ENCODE data around the gene DUS4L.
A peak's percentile ranks its signal among the peaks of the same experiment; 100 is the strongest.

The DUS4L gene

GRCh38 chr7:107622894-107623293, 59.1 kb downstream of the DUS4L start (continued):
- TF ChIP-seq ZNF76 (tag by site-specific recombination; IDR thresholded peaks at IDR 0.05; ENCODE audit: borderline replicate concordance, low read depth) (no peak), ZNF19 (tag by site-specific recombination; IDR thresholded peaks at IDR 0.05; ENCODE audit: low read depth) (no peak), ZNF660 (tag by site-specific recombination; IDR thresholded peaks at IDR 0.05) (no peak)

GRCh38 chr7:107627002-107627401, 63.2 kb downstream of the DUS4L start:
- CTCF ChIA-PET, result no interaction called here
- TF ChIP-seq ZIC2 (tag by site-specific recombination; IDR thresholded peaks at IDR 0.05), result no peak
- TF ChIP-seq BCL11A (tag by site-specific recombination; IDR thresholded peaks at IDR 0.05; ENCODE audit: low read depth), result no peak
- peak; percentile 90 for TF ChIP-seq ZNF146 (tag by site-specific recombination; IDR thresholded peaks at IDR 0.05)
- TF ChIP-seq ZNF292 (tag by site-specific recombination; IDR thresholded peaks at IDR 0.05; ENCODE audit: borderline replicate concordance, low read depth), result no peak
- TF ChIP-seq TSHZ1 (tag by site-specific recombination; IDR thresholded peaks at IDR 0.05; ENCODE audit: borderline replicate concordance), result no peak
- no peak overlapping the region for H3K27ac ChIP-seq (ENCODE audit: extremely low read depth, low read depth, low read length)
- H3K4me1 ChIP-seq (ENCODE audit: control insufficient read depth, insufficient read depth, low read length), result no peaks in the 10 kb centered on the region
- no peaks in the 10 kb centered on the region for H3K9me3 ChIP-seq (ENCODE audit: control insufficient read depth, insufficient read depth, low read depth, low read length)
- H3K36me3 ChIP-seq (ENCODE audit: control insufficient read depth in 2 of 2, insufficient read depth in 1 of 2, low read length in 2 of 2), result no peaks in the 10 kb centered on the region
- H3K4me3 ChIP-seq (ENCODE audit: low read depth, low read length), result no peak overlapping the region
- POLR2A ChIA-PET, result no interaction called here
